ENCODE results near the gene HAAO. TPM values are rescaled to one million over a fixed set of nuclear protein-coding genes. Genes with fewer than 3 reads are reported as not detected.

The HAAO gene
- total and polyA plus RNA-seq, 2 donors (not counting 1 experiment from before 2014, with no cell fraction given) = 6.4 to 17.6 TPM

GRCh38 chr2:42800981-42801380 is 8.6 kb upstream of the HAAO start:
- no peaks in the 10 kb centered on the region for H3K27me3 ChIP-seq (replicated peaks in 1 of 4; ENCODE audit: control extremely low read depth in 1 of 4, control insufficient read depth in 3 of 4, insufficient read depth in 4 of 4, low read length in 3 of 4)
- ChIA-PET CTCF (interaction anchor here (0.8 to 2.1 kb wide), 5 partner anchors 9 to 73 kb away, joined by 3 to 9 read pairs (median 3); partner anchors contain the start of gene HAAO), POLR2A (no interaction called here)
- H3K4me1 ChIP-seq (ENCODE audit: control insufficient read depth in 2 of 2, insufficient read depth in 2 of 2, low read length in 2 of 2) = peaks cover 0 to 4% of the 10 kb centered on the region in 2 donors
- TF ChIP-seq EZH2 (IDR thresholded peaks at IDR 0.05; ENCODE audit: borderline replicate concordance, insufficient read depth, low read depth, low read length, poor library complexity, severe bottlenecking) (no peak), CTCF (IDR thresholded peaks at IDR 0.05) (no peak)
- ATAC-seq (ENCODE audit: low read depth) (no peak), DNase-seq (no peak)
- Mint-ChIP-seq H3K27ac (no peak overlapping the region), H3K27me3 (no peaks in the 10 kb centered on the region), H3K4me1 (peaks cover 6% of the 10 kb centered on the region), H3K9me3 (ENCODE audit: insufficient read depth) (no peaks in the 10 kb centered on the region), H3K4me3 (no peak overlapping the region)
- H2AFZ ChIP-seq (ENCODE audit: insufficient read depth, low read depth, low read length, poor library complexity, severe bottlenecking) = no peak overlapping the region
- no peaks in the 10 kb centered on the region for H4K20me1 ChIP-seq (ENCODE audit: control insufficient read depth, insufficient read depth, low read length, poor library complexity, severe bottlenecking)
- H3K4me3 ChIP-seq (ENCODE audit: control extremely low read depth in 1 of 5, extremely low read depth in 1 of 5, insufficient read depth in 1 of 5, low read depth in 2 of 5, low read length in 4 of 5) = no peak overlapping the region
- WGBS (ENCODE audit: insufficient coverage) = 100% methylated on average over 1 of the region's 2 CpGs
- no peaks in the 10 kb centered on the region for H3K79me2 ChIP-seq (ENCODE audit: control insufficient read depth, insufficient read depth, low read length)
- H3K4me2 ChIP-seq (replicated peaks; ENCODE audit: low read depth, low read length, poor library complexity, severe bottlenecking) = no peak overlapping the region
- intact Hi-C loops (cut with micrococcal nuclease) = no loop called here
- H3K36me3 ChIP-seq (replicated peaks in 1 of 2; ENCODE audit: control extremely low read depth in 1 of 2, control insufficient read depth in 1 of 2, extremely low read depth in 1 of 2, insufficient read depth in 2 of 2, low read length in 1 of 2) = no peaks in the 10 kb centered on the region
- no peak overlapping the region for H3K9ac ChIP-seq (ENCODE audit: low read length)
- H3K9me3 ChIP-seq (ENCODE audit: control extremely low read depth in 1 of 3, control insufficient read depth in 2 of 3, insufficient read depth in 1 of 3, low read length in 2 of 3) = no peaks in the 10 kb centered on the region
- no peak overlapping the region for H3K27ac ChIP-seq (ENCODE audit: low read length in 2 of 2)

GRCh38 chr2:42800461-42800962 is 8.1 kb upstream of the HAAO start:
- no peaks in the 10 kb centered on the region for H3K27me3 ChIP-seq (replicated peaks in 1 of 4; ENCODE audit: control extremely low read depth in 1 of 4, control insufficient read depth in 3 of 4, insufficient read depth in 4 of 4, low read length in 3 of 4)
- H3K4me1 ChIP-seq (ENCODE audit: control insufficient read depth in 2 of 2, insufficient read depth in 2 of 2, low read length in 2 of 2) = peaks cover 0 to 8% of the 10 kb centered on the region in 2 donors
- WGBS (ENCODE audit: insufficient coverage) = 92% methylated on average over 3 of the region's 4 CpGs
- H4K20me1 ChIP-seq (ENCODE audit: control insufficient read depth, insufficient read depth, low read length, poor library complexity, severe bottlenecking) = no peaks in the 10 kb centered on the region
- no peaks in the 10 kb centered on the region for H3K79me2 ChIP-seq (ENCODE audit: control insufficient read depth, insufficient read depth, low read length)
- no peak overlapping the region for H3K4me2 ChIP-seq (replicated peaks; ENCODE audit: low read depth, low read length, poor library complexity, severe bottlenecking)
- no peak for DNase-seq
- H3K27ac Mint-ChIP-seq = no peak overlapping the region
- H3K4me3 Mint-ChIP-seq = no peak overlapping the region
- no peaks in the 10 kb centered on the region for H3K9me3 ChIP-seq (ENCODE audit: control extremely low read depth in 1 of 3, control insufficient read depth in 2 of 3, insufficient read depth in 1 of 3, low read length in 2 of 3)
- H3K9ac ChIP-seq (ENCODE audit: low read length) = no peak overlapping the region
- ATAC-seq (ENCODE audit: low read depth) = no peak
- H3K27me3 Mint-ChIP-seq = no peaks in the 10 kb centered on the region
- H3K4me1 Mint-ChIP-seq = peaks cover 11% of the 10 kb centered on the region
- no peaks in the 10 kb centered on the region for H3K9me3 Mint-ChIP-seq (ENCODE audit: insufficient read depth)
- no peak overlapping the region for H3K4me3 ChIP-seq (ENCODE audit: control extremely low read depth in 1 of 5, extremely low read depth in 1 of 5, insufficient read depth in 1 of 5, low read depth in 2 of 5, low read length in 4 of 5)
- no peak for TF ChIP-seq EZH2 (IDR thresholded peaks at IDR 0.05; ENCODE audit: borderline replicate concordance, insufficient read depth, low read depth, low read length, poor library complexity, severe bottlenecking)
- no peak for TF ChIP-seq CTCF (IDR thresholded peaks at IDR 0.05)
- H3K36me3 ChIP-seq (replicated peaks in 1 of 2; ENCODE audit: control extremely low read depth in 1 of 2, control insufficient read depth in 1 of 2, extremely low read depth in 1 of 2, insufficient read depth in 2 of 2, low read length in 1 of 2) = no peaks in the 10 kb centered on the region
- intact Hi-C loops (cut with micrococcal nuclease) = no loop called here
- ChIA-PET POLR2A (interaction anchor here (1.5 kb wide), 1 partner anchor 10 kb away, joined by 6 read pairs; no protein-coding TSS in a partner anchor), CTCF (interaction anchor here (0.8 to 2.1 kb wide), 5 partner anchors 8 to 72 kb away, joined by 3 to 9 read pairs (median 3); partner anchors contain the start of gene HAAO)
- no peak overlapping the region for H2AFZ ChIP-seq (ENCODE audit: insufficient read depth, low read depth, low read length, poor library complexity, severe bottlenecking)
- H3K27ac ChIP-seq (ENCODE audit: low read length in 2 of 2) = no peak overlapping the region

Measured in B cell (primary cell).